Panc1 (cell line): ENCODE data around the gene TUBG2. TPM values are rescaled to one million over a fixed set of nuclear protein-coding genes. Genes with fewer than 3 reads are reported as not detected.

Source experiments
- ATAC-seq: fragments of 200-7000 bp; cut with Tn5 transposase; 2 replicates; pipeline ENCODE4 v1.9.1; 2020; ENCODE audit warnings: mild to moderate bottlenecking, moderate library complexity
- BruUV-seq: library from RNA; stranded (reverse); fragments of 400-500 nt; replicated peaks from 2 replicates; lab custom pipeline; 2021; lab: Mats Ljungman, UMichigan
- CTCF ChIA-PET: fragments of 300-600 bp; sonication (Branson Sonifier 250); formaldehyde crosslinking; loops from one replicate; lab custom pipeline; 2022; ENCODE audit warnings: antibody characterized with exemption; lab: Charles Lee
- POLR2A ChIA-PET: fragments of 300-600 bp; sonication (Branson Sonifier 250); formaldehyde crosslinking; loops from one replicate; lab custom pipeline; 2022; ENCODE audit warnings: antibody characterized with exemption; lab: Charles Lee
- DNase-seq: peaks from one replicate; pipeline ENCODE4 v3.0.0-alpha.2; 2010; ENCODE audit warnings: low read depth, low spot score
- H3K27ac ChIP-seq: 2 replicates; pipeline ENCODE4 v1.5.1; 2011; ENCODE audit warnings: mild to moderate bottlenecking, low read length, inconsistent platforms
- H3K27me3 ChIP-seq: fragments of 200-500 bp; sonication (Bioruptor generic); 2 replicates; pipeline ENCODE4 v1.6.0; 2014; ENCODE audit warnings: low read length, inconsistent platforms; ENCODE audit not compliant: control insufficient read depth, insufficient read depth
- H3K36me3 ChIP-seq: fragments of 200-500 bp; sonication (Bioruptor generic); 2 replicates; pipeline ENCODE4 v1.5.1; 2014; ENCODE audit warnings: inconsistent platforms, mild to moderate bottlenecking, low read length, moderate library complexity; ENCODE audit not compliant: control insufficient read depth, insufficient read depth
- H3K4me1 ChIP-seq: 2 replicates; pipeline ENCODE4 v1.5.1; 2011; ENCODE audit warnings: inconsistent platforms, mild to moderate bottlenecking, low read length, moderate library complexity; ENCODE audit not compliant: control insufficient read depth, insufficient read depth
- H3K4me3 ChIP-seq, 2 experiments: 2 replicates each; pipeline ENCODE4 v1.5.1; 2011 to 2012; ENCODE audit warnings: low read depth in 2 of 2, low read length in 2 of 2, mild to moderate bottlenecking in 2 of 2, inconsistent platforms in 1 of 2, moderate library complexity in 1 of 2
- H3K9me3 ChIP-seq: fragments of 200-500 bp; sonication (Bioruptor generic); 2 replicates; pipeline ENCODE4 v1.5.1; 2014; ENCODE audit warnings: low read depth, mild to moderate bottlenecking, inconsistent platforms, low read length, moderate library complexity; ENCODE audit not compliant: control insufficient read depth, insufficient read depth
- CTCF ChIP-seq: fragments of 450-650 bp; IDR thresholded peaks from 2 replicates; pipeline ENCODE4 v1.5.1; 2017; ENCODE audit warnings: mild to moderate bottlenecking
- POLR2AphosphoS5 ChIP-seq: IDR thresholded peaks from 2 replicates; pipeline ENCODE4 v1.6.1; 2012; ENCODE audit warnings: mild to moderate bottlenecking, low read depth, low read length, moderate library complexity
- REST ChIP-seq, 2 experiments: IDR thresholded peaks; 2 replicates each; pipeline ENCODE4 v1.6.1; 2011 to 2012; ENCODE audit warnings: low read depth in 2 of 2, control low read depth in 1 of 2, low read length in 1 of 2, mild to moderate bottlenecking in 1 of 2, moderate library complexity in 1 of 2; ENCODE audit not compliant: insufficient read depth in 1 of 2
- SIN3A ChIP-seq: IDR thresholded peaks from 2 replicates; pipeline ENCODE4 v1.6.1; 2012; ENCODE audit warnings: low read depth, mild to moderate bottlenecking, low read length, moderate library complexity, borderline replicate concordance; ENCODE audit not compliant: insufficient read depth
- TCF7L2 ChIP-seq: IDR thresholded peaks from 2 replicates; pipeline ENCODE4 v1.6.1; 2011; ENCODE audit warnings: mild to moderate bottlenecking, low read depth, low read length, inconsistent platforms
- in situ Hi-C: cut with HindIII; loops from 2 replicates; pipeline ENCODE4 v1.10.0; 2016; ENCODE audit warnings: low sequenced_read_pairs, low pct_unique_long_range_greater_than_20kb
- intact Hi-C: fragments of 100-400 bp; cut with micrococcal nuclease; formaldehyde crosslinking; loops from one replicate; pipeline ENCODE4 v1.10.0; 2022; ENCODE audit not compliant: unreplicated experiment
- microRNA-seq: library from miRNA; unstranded; fragments of <30 nt; microRNA quantifications from one replicate; pipeline ENCODE4 v1.1.0, GENCODE V29; 2020; ENCODE audit not compliant: unreplicated experiment
- total RNA-seq: library from RNA; stranded (reverse); gene quantifications from one replicate; pipeline ENCODE4 v1.2.1, GENCODE V29; 2021; ENCODE audit not compliant: unreplicated experiment

TUBG2 gene
- total RNA-seq, 1 experiment from 2014 or later, result 25.5 TPM

- Histone ChIP-seq H3K9me3 (no peaks in the 10 kb centered on the region), H3K27ac (no peak overlapping the region), H3K4me1 (no peaks in the 10 kb centered on the region), H3K4me3 (no peak overlapping the region), H3K36me3 (peaks cover 2% of the 10 kb centered on the region; the same call in 1 of the 2 replicates), H3K27me3 (no peaks in the 10 kb centered on the region)
- POLR2A ChIA-PET, result no interaction called here
- intact Hi-C loops, result no loop called here
- in situ Hi-C loops, result no loop called here
- no peak for DNase-seq
- ATAC-seq, result no peak
- CTCF ChIA-PET, result no interaction called here
- BruUV-seq, result no TSS peak
- TF ChIP-seq REST (IDR thresholded peaks at IDR 0.05; ENCODE audit: insufficient read depth in 1 of 2, low read depth in 2 of 2, low read length in 1 of 2) (no peak), SIN3A (no peak), POLR2AphosphoS5 (no peak), CTCF (no peak), TCF7L2 (no peak)
Observed at GRCh38 chr17:42709561-42709960, 50.5 kb downstream of the TUBG2 start.

Small RNA genes lying within 50 kb of the gene (microRNA-seq; reads per million reads assigned to microRNA genes)
- gene MIR6780A, result not detected

Other genes with a start within 250 kb of the TUBG2 start
- 315 TPM for gene CAVIN1, start 236.0 kb upstream of the TUBG2 start, total RNA-seq
- gene ATP6V0A1, start 200.4 kb upstream of the TUBG2 start, total RNA-seq, result 53.4 TPM
- gene NAGLU, start 123.0 kb upstream of the TUBG2 start, total RNA-seq, result 33.5 TPM
- 5.4 TPM for gene HSD17B1, start 106.4 kb upstream of the TUBG2 start, total RNA-seq
- gene COASY, start 97.1 kb upstream of the TUBG2 start, total RNA-seq, result 76.7 TPM
- 35.8 TPM for gene MLX, start 92.2 kb upstream of the TUBG2 start, total RNA-seq
- 19.2 TPM for gene PSMC3IP, start 81.6 kb upstream of the TUBG2 start, total RNA-seq
- gene RETREG3, start 49.9 kb upstream of the TUBG2 start, total RNA-seq, result 42.3 TPM
- gene TUBG1, start 49.6 kb upstream of the TUBG2 start, total RNA-seq, result 99.8 TPM
- 32.2 TPM for gene PLEKHH3, start 17.7 kb downstream of the TUBG2 start, total RNA-seq
- gene CCR10, start 22.6 kb downstream of the TUBG2 start, total RNA-seq, result 1.9 TPM
- gene CNTNAP1, start 23.2 kb downstream of the TUBG2 start, total RNA-seq, result 20.4 TPM
- gene EZH1, start 85.8 kb downstream of the TUBG2 start, total RNA-seq, result 17.7 TPM
- 1.1 TPM for gene RAMP2, start 101.9 kb downstream of the TUBG2 start, total RNA-seq
- gene VPS25, start 114.2 kb downstream of the TUBG2 start, total RNA-seq, result 37.7 TPM
- 3.5 TPM for gene WNK4, start 121.3 kb downstream of the TUBG2 start, total RNA-seq
- 48.8 TPM for gene COA3, start 139.4 kb downstream of the TUBG2 start, total RNA-seq
- gene CNTD1, start 139.6 kb downstream of the TUBG2 start, total RNA-seq, result 0.13 TPM
- 61.8 TPM for gene BECN1, start 165.0 kb downstream of the TUBG2 start, total RNA-seq
- 110 TPM for gene PSME3, start 174.1 kb downstream of the TUBG2 start, total RNA-seq
- 0.85 TPM for gene AOC2, start 185.3 kb downstream of the TUBG2 start, total RNA-seq
- 0.21 TPM for gene AOC3, start 191.9 kb downstream of the TUBG2 start, total RNA-seq
- gene G6PC1, start 241.5 kb downstream of the TUBG2 start, total RNA-seq, result 0.08 TPM